ENCODE results near the gene PTPRM.

The PTPRM gene

GRCh38 chr18:7662866-7663265 is 95.8 kb downstream of the PTPRM start:
- no peak for TF ChIP-seq CTCF (IDR thresholded peaks at IDR 0.05; ENCODE audit: low read depth, low read length)
- H3K4me3 ChIP-seq (ENCODE audit: low read depth, low read length), result no peak overlapping the region
- no peak for DNase-seq (ENCODE audit: low read depth, low spot score)
- in situ Hi-C loops (cut with HindIII; ENCODE audit: low sequenced_read_pairs), result no loop called here

- in situ Hi-C loops (cut with HindIII; ENCODE audit: low sequenced_read_pairs), result no loop called here
- DNase-seq (ENCODE audit: low read depth, low spot score), result no peak
Observed at GRCh38 chr18:7663366-7664312, 96.5 kb downstream of the PTPRM start.

GRCh38 chr18:7666195-7666776 is 99.2 kb downstream of the PTPRM start:
- in situ Hi-C loops (cut with HindIII; ENCODE audit: low sequenced_read_pairs), result no loop called here
- no peak overlapping the region for H3K4me3 ChIP-seq (ENCODE audit: low read depth, low read length)
- no peak for DNase-seq (ENCODE audit: low read depth, low spot score)
- no peak for TF ChIP-seq CTCF (IDR thresholded peaks at IDR 0.05; ENCODE audit: low read depth, low read length)

More at GRCh38 chr18:7663366-7664312, 96.5 kb downstream of the PTPRM start:
- no peak overlapping the region for H3K4me3 ChIP-seq (ENCODE audit: low read depth, low read length)
- TF ChIP-seq CTCF (IDR thresholded peaks at IDR 0.05; ENCODE audit: low read depth, low read length), result no peak

- in situ Hi-C loops (cut with HindIII; ENCODE audit: low sequenced_read_pairs), result no loop called here
- DNase-seq (ENCODE audit: low read depth, low spot score), result no peak
- no peak overlapping the region for H3K4me3 ChIP-seq (ENCODE audit: low read depth, low read length)
- no peak for TF ChIP-seq CTCF (IDR thresholded peaks at IDR 0.05; ENCODE audit: low read depth, low read length)
Observed at GRCh38 chr18:7668392-7668791, 101.3 kb downstream of the PTPRM start.

GRCh38 chr18:7669361-7669760 is 102.2 kb downstream of the PTPRM start:
- in situ Hi-C loops (cut with HindIII; ENCODE audit: low sequenced_read_pairs), result no loop called here
- no peak for DNase-seq (ENCODE audit: low read depth, low spot score)
- no peak for TF ChIP-seq CTCF (IDR thresholded peaks at IDR 0.05; ENCODE audit: low read depth, low read length)
- H3K4me3 ChIP-seq (ENCODE audit: low read depth, low read length), result no peak overlapping the region

- no peak for TF ChIP-seq CTCF (IDR thresholded peaks at IDR 0.05; ENCODE audit: low read depth, low read length)
- in situ Hi-C loops (cut with HindIII; ENCODE audit: low sequenced_read_pairs), result no loop called here
- H3K4me3 ChIP-seq (ENCODE audit: low read depth, low read length), result no peak overlapping the region
- no peak for DNase-seq (ENCODE audit: low read depth, low spot score)
Observed at GRCh38 chr18:7671105-7671504, 104.0 kb downstream of the PTPRM start.
